Measurements from ENCODE around the gene SDHB. TPM values are rescaled to one million over a fixed set of nuclear protein-coding genes. Genes with fewer than 3 reads are reported as not detected.

SDHB gene
- total RNA-seq, 4 donors from 2014 or later: 238 to 405 (median 328) TPM

DNA sequence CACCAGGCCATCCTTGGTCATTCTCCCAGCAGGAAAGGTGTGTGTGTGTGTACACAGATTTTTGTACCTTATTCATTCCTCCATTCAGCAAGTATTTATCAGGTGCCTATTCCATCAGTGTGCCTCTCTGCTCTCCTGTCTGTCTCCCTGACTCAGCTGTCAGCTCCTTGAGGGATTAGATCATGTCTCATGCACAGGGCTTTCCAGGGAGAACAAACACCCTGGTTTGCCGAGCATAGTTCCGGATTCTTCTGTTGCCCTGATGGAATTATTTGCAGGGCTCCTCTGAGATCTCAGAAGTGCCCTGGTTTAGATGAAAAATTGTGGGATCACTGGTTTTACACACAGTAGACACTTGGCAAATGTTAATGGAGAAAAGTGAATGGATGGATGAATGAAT, 8.1 kb upstream of the SDHB start:
- peak overlapping the region in 2 of 4 donors; percentile 6 to 78 for H3K27ac ChIP-seq
- in situ Hi-C loops (cut with MboI; ENCODE audit: low sequenced_read_pairs in 4 of 4) (loop anchor here (5.0 to 10.0 kb wide), 3 partner anchors 60 to 175 kb away; no protein-coding TSS in a partner anchor), intact Hi-C loops (cut with DNase I; ENCODE audit: low total_unique reads) (loop anchor here (2.0 to 5.0 kb wide), 2 partner anchors 37 to 275 kb away; no protein-coding TSS in a partner anchor)
- no peak for TF ChIP-seq POLR2A (IDR thresholded peaks at IDR 0.05)
- TF ChIP-seq, protein P1, sequence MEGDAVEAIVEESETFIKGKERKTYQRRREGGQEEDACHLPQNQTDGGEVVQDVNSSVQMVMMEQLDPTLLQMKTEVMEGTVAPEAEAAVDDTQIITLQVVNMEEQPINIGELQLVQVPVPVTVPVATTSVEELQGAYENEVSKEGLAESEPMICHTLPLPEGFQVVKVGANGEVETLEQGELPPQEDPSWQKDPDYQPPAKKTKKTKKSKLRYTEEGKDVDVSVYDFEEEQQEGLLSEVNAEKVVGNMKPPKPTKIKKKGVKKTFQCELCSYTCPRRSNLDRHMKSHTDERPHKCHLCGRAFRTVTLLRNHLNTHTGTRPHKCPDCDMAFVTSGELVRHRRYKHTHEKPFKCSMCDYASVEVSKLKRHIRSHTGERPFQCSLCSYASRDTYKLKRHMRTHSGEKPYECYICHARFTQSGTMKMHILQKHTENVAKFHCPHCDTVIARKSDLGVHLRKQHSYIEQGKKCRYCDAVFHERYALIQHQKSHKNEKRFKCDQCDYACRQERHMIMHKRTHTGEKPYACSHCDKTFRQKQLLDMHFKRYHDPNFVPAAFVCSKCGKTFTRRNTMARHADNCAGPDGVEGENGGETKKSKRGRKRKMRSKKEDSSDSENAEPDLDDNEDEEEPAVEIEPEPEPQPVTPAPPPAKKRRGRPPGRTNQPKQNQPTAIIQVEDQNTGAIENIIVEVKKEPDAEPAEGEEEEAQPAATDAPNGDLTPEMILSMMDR (IDR thresholded peaks at IDR 0.05 in 4 of 5, conservative IDR thresholded peaks at IDR 0.05 in 1 of 5): no peak
- H3K4me1 ChIP-seq: peaks cover 32 to 34% of the 10 kb centered on the region in 2 donors
- H3K9me3 ChIP-seq: no peaks in the 10 kb centered on the region
- no peaks in the 10 kb centered on the region for H3K27me3 ChIP-seq
- no peaks in the 10 kb centered on the region for H3K36me3 ChIP-seq
- ATAC-seq (no peak), DNase-seq (peak in 1 of 2 donors; percentile 1)
- no peak overlapping the region for H3K4me3 ChIP-seq

DNA sequence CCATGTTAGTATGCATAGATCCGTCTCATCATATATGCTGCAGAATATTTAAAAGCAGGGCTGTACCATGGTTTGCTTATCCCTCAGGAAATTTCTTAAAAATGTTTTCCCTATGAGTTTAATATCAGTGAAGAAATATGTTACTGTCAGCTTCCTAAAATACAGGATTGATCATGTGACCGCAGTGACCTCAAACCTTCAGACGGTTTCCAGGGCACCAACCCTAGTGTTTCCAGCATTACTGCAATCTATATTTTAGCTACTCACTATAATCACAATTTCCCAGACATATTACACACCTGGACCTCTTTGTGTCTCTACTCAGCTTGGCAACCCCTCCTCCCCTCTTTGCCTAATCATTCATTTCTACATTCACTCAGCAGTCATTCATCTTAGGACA, 7.7 kb upstream of the SDHB start:
- H3K4me1 ChIP-seq: peaks cover 32% of the 10 kb centered on the region in 2 donors
- DNase-seq: peak in 1 of 2 donors; percentile 2
- H3K9me3 ChIP-seq: no peaks in the 10 kb centered on the region
- TF ChIP-seq, protein P1 (IDR thresholded peaks at IDR 0.05 in 4 of 5, conservative IDR thresholded peaks at IDR 0.05 in 1 of 5): no peak
- no peak for TF ChIP-seq POLR2A (IDR thresholded peaks at IDR 0.05)
- no peak overlapping the region for H3K4me3 ChIP-seq
- intact Hi-C loops (cut with DNase I; ENCODE audit: low total_unique reads) (loop anchor here (5.0 kb wide), 1 partner anchor 276 kb away; no protein-coding TSS in a partner anchor), in situ Hi-C loops (cut with MboI; ENCODE audit: low sequenced_read_pairs in 4 of 4) (loop anchor here (5.0 to 10.0 kb wide), 3 partner anchors 61 to 176 kb away; no protein-coding TSS in a partner anchor)
- no peaks in the 10 kb centered on the region for H3K36me3 ChIP-seq
- no peak for ATAC-seq
- H3K27ac ChIP-seq: peak overlapping the region in 2 of 4 donors; percentile 6 to 78
- H3K27me3 ChIP-seq: no peaks in the 10 kb centered on the region

DNA sequence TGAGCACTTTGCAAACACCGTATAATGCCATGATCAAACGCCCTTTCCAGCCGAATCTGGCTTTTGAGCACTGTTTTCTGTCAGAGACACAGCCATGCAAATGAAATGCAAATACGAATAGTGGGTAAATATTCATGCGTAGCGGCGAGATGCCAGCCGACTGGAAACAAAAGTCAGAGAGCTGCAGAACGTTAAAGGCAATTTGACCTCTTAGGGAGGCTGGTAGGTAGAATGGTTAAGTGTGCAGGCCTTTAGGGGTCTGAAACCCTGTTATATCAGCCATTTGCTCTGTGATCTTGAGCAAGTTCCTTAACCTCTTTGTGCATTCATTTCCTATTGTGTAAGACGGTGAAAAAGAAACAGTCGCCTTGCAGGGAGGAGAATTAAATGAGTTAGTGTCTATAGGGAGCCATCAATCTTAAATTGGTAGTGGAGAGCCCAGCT, 6.5 kb upstream of the SDHB start:
- DNase-seq (peak in 1 of 2 donors; percentile 1), ATAC-seq (no peak)
- TF ChIP-seq POLR2A (IDR thresholded peaks at IDR 0.05): no peak
- TF ChIP-seq, protein P1 (IDR thresholded peaks at IDR 0.05 in 4 of 5, conservative IDR thresholded peaks at IDR 0.05 in 1 of 5): no peak
- no peaks in the 10 kb centered on the region for H3K36me3 ChIP-seq
- no peak overlapping the region for H3K27ac ChIP-seq
- no peak overlapping the region for H3K4me3 ChIP-seq
- intact Hi-C loops (cut with DNase I; ENCODE audit: low total_unique reads): loop anchor here (5.0 kb wide), 1 partner anchor 277 kb away; no protein-coding TSS in a partner anchor
- no peaks in the 10 kb centered on the region for H3K9me3 ChIP-seq
- H3K27me3 ChIP-seq: no peaks in the 10 kb centered on the region
- H3K4me1 ChIP-seq: peaks cover 32% of the 10 kb centered on the region in 2 donors
- in situ Hi-C loops (cut with MboI; ENCODE audit: low sequenced_read_pairs in 4 of 4): loop anchor here (5.0 to 10.0 kb wide), 3 partner anchors 62 to 177 kb away; no protein-coding TSS in a partner anchor

DNA sequence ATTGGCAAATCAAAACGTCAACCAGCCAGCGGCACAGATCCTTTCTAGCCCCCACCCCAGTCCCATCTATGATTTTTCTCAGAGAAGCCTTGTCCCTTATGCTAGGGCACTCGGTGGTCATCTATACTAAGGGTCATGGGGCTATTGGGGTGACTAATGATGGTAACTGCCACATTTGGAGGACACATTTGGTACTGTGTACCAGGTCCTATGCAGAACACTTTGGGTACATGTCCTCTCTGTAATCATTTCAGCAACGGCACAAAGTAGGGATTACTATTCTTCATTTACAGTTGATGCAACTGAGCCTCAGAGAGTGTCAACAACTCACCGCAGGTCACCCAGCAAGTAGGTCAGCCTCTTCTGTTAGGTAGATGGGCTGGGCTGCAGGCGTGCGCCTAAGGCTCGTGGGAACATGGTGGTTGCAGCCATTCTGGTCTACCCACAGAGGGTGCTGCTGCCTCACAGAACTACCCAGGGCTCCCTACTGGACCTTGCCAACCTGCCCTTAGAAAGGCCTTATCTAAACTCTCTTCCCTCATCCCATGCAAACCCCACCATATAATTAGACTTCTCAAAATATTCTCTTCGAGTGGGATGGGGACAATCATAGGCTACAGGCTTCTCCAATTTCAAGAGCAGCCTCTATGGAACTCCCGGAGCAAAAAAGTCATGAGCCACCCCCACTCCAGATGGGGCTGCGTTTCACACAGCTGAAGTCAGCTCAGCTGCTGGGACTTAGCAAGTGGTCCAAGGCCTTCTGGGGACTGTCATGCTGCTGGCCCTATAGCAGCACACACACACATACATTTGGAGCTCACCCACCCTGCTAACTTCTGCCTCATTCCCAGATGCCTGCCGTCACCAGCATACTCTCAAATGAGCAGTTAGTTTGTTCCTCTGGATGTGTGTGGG, 5.8 kb upstream of the SDHB start:
- H3K36me3 ChIP-seq: no peaks in the 10 kb centered on the region
- H3K9me3 ChIP-seq: no peaks in the 10 kb centered on the region
- in situ Hi-C loops (cut with MboI; ENCODE audit: low sequenced_read_pairs in 4 of 4): loop anchor here (5.0 to 10.0 kb wide), 3 partner anchors 63 to 178 kb away; no protein-coding TSS in a partner anchor
- ATAC-seq (peak; percentile 67 to 77), DNase-seq (peak; percentile 54 to 69)
- H3K27me3 ChIP-seq: no peaks in the 10 kb centered on the region
- no peak for TF ChIP-seq POLR2A (IDR thresholded peaks at IDR 0.05)
- TF ChIP-seq, protein P1 (IDR thresholded peaks at IDR 0.05 in 4 of 5, conservative IDR thresholded peaks at IDR 0.05 in 1 of 5): peak; percentile 71 to 85 (median 80)
- no peak overlapping the region for H3K27ac ChIP-seq
- intact Hi-C loops (cut with DNase I; ENCODE audit: low total_unique reads): loop anchor here (1.0 to 10.0 kb wide), 4 partner anchors 66 to 375 kb away; partner anchors contain the start of gene RCC2
- peaks cover 32 to 33% of the 10 kb centered on the region in 2 donors for H3K4me1 ChIP-seq
- H3K4me3 ChIP-seq: no peak overlapping the region

All from gastrocnemius medialis (tissue), 4 donors.